ENCODE results near the gene MUC5AC.
"Not testable (repeated sequence)": the region's sequence is repeated elsewhere in the genome, so short reads cannot be mapped to it uniquely, and the experiment has no call there.

Gene MUC5AC

DNA sequence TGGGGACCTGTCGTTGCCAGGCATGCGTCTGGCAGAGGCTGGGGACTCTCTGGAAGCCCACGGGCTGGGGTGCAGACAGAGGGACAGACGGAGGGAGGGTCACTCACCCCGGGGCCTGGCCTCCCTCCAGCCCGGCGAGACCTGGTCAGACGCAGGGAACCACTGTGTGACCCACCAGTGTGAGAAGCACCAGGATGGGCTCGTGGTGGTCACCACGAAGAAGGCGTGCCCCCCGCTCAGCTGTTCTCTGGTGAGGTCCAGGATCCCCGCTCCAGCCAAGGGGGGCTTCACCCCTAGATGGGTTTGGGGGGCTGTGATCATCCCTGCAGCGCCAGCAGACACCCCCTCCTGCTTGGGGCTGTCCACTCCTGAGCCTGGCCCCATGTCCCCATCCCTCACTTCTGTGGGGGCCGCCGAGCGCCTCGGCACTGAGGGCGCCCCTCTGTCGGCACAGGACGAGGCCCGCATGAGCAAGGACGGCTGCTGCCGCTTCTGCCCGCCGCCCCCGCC lies 41.5 kb downstream of the MUC5AC start:
- no peak for DNase-seq

DNA sequence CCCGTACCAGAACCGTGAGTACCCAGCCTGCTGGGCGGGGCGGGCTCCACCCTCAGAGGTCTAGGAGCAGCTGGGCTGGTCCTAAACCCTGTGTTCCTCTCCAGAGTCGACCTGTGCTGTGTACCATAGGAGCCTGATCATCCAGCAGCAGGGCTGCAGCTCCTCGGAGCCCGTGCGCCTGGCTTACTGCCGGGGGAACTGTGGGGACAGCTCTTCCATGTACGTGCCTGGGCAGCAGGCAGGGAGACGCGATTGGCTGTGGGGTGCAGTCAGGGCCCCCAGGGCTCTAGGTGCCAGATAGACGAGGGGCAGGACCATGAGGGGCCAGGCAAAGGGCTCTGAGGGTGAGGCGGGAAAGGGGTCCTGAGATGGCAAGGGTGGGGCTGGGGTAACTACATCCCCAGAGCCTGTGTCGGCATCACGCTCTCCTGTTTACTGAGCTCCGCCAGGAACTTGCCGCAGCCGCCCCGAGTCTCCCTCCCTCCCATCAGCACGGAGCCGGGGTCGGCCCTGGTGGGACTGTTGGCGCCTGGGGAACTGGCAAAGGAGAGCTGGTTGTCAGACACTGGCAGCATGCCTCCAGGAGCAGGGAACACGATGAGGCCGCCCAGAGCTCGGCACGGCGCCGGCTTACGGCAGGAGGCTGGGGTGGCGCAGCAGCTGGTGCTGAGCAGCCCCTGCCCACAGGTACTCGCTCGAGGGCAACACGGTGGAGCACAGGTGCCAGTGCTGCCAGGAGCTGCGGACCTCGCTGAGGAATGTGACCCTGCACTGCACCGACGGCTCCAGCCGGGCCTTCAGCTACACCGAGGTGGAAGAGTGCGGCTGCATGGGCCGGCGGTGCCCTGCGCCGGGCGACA lies 42.2 kb downstream of the MUC5AC start:
- no peak for DNase-seq

DNA sequence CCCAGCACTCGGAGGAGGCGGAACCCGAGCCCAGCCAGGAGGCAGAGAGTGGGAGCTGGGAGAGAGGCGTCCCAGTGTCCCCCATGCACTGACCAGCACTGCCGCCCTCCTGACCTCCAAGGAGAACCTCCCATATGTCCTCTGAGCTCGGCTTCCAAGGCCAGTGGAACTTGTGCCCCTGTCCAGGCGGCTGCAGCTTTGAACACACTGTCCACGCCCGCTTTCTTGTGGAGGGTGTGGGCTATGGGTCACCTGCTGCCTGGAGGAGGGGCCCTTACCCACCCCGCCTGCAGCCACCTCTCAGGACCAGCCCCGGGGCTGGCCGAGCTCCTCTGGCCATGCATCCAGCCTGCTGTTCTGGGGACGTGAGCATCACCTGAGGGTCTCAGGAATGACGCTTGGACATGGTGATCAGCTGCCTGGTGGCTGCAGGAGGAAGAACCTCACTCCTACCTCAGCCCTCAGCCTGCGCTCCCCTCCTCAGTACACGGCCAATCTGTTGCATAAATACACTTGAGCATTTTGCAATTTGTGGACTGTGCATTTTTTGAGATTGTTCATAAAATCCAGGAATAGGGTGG lies 42.9 kb downstream of the MUC5AC start:
- DNase-seq = no peak

DNA sequence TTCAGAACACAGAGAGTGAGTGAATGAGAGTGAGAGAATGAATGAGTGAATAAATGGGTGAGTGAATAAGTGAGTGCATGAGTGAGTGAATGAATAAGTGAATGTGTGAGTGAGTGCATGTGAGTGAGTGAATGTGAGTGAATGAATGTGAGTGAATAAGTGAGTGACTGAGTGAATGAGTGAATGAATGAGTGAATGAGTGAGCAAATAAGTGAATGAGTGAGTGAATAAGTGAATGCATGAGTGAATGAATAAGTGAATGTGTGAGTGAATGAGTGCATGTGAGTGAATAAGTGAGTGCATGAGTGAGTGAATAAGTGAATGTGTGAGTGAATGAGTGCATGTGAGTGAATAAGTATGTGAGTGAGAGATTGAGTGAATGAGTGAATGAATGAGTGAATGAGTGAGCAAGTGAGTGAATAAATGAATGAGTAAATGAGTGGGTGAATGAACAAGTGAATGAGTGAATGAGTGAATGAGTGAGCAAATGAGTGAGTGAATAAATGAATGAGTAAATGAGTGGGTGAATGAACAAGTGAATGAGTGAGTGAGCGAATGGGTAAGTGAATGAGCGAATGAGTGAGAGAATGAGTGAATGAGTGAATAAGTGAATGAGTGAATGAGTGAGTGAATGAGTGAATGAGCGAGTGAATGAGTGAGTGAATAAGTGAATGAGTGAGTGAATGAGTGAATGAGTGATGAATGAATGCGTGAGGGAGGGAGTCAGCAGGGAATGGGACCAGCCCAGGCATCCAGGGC lies 43.8 kb downstream of the MUC5AC start:
- DNase-seq = no peak

DNA sequence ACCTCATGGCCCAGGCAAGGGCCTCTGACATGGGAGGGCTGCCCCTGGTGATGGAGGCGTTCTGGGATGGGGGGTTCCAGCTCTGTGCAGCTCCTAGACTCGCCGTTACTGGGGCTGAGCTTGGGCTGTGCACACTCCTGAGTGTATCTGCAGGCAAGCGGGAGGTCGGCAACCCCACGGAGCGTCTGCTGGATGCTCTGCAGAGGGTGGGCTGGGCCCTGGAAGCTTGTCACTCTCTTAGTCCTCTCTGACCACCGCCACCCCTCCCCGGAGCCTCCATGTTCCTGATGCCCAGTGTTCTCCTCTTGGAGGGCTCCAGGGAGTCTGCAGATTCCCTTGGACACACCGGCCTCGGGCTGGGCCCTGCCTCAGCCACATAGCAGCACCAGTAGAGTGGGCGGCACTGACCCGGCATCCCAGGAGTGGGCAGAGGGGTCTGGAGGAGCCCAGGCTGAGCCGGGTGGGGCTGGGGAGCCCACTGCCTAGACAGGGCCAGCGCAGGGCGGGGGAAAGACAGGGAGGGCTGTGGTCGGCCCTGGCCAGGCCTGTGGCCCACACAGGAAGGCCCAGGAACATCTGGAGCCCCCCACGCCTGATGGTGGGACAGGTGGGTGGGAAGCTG lies 44.5 kb downstream of the MUC5AC start:
- peak; percentile 66 for DNase-seq

DNA sequence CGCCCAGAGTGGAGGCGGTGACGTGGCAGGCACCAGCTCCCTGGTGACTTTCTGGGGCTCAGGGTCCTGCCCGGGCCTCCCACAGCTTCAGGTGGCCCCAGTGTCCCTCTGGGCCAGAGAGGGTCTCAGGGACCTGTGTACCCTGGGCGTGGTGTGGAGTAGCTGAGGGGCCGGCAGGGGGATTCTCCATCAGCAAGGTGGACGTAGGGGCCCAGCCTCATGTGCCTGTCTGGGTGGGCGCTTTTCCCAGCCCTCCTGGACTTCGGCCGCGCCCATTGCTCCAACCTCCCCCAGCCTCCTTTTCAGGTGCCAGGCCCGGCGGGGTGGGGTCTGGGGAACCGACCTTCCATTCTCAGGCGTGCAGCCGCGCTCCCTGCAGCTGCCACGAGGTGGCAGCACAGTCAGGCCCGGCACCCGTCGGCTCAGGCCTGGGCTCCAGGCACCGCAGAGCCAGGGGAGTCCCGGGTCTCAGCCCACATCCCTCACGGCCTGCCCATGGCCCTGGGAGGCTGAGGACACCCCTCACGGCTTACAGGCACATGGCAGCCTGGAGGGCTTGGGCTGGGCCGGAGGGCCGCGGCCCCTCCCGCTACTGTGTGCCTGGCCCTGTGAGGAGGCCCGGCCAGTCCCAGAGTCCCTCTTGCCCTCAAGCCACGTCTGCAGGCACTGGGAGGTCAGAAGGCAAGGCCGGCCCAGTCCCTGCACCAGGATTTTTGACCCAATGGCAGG lies 45.2 kb downstream of the MUC5AC start:
- DNase-seq = peak; percentile 75

DNA sequence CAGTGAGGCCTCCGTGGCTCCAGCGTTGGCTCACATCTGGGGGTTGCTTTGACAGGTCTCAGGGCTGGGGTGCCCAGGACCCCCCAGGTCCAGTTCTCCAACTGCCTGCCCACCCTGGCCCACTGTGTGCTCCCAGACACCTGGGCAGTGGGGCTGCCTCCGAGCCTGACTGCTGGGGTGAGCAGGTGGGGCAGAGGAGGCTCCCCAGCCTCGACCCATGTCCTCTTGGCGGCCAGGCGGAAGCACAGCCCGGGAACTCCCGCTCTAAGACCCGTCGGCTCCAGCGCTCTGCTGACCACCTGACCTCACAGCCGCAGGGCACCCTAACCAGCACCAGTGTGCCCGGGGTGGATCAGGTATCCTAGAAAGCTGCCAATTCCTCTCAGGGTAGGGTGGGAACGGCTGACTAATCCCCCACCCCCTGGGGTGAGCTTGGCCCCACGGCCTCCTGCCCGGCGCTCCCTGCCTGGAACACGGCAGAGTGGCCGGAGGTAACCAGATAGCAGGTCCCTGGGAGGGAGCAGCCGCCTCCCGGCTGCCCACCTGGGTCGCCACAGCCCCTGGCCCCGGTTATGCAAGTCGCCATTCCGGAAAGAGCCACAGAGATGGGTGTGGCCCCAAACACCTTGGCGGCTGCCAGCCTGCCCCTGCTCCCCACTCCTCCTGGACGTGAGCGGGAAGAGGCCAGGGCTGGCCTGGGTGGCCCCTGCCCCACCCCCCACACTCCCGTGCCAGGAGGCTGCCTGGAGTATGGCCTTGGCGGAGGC lies 45.9 kb downstream of the MUC5AC start:
- DNase-seq = no peak

DNA sequence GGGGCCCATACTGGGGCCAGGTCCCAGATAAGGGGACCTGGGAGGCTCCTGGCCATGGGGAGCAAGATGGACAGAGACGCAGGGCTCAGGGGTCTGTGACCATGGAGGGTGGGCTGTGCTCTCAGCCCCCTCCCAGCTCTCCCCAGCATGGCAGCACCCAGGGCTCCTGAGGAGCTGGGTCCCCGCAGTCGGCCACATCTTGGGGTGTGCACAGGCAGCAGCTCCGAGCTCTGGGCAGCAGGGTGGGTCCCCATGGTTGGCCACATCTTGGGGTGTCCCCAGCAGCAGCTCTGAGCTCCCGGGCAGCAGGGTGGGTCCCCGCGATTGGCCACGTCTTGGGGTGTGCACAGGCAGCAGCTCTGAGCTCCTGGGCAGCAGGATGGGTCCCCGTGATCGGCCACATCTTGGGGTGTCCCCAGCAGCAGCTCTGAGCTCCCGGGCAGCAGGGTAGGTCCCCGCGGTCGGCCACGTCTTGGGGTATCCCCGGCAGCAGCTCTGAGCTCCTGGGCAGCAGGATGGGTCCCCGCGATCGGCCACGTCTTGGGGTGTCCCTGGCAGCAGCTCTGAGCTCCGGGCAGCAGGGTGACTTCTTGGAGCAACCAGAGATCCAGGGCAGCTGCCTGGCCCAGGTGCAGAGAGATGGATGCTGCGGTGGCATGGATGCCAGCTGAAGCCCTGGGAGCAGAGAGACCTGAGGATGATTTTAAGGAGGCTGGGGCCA lies 46.8 kb downstream of the MUC5AC start:
- no peak for DNase-seq

DNA sequence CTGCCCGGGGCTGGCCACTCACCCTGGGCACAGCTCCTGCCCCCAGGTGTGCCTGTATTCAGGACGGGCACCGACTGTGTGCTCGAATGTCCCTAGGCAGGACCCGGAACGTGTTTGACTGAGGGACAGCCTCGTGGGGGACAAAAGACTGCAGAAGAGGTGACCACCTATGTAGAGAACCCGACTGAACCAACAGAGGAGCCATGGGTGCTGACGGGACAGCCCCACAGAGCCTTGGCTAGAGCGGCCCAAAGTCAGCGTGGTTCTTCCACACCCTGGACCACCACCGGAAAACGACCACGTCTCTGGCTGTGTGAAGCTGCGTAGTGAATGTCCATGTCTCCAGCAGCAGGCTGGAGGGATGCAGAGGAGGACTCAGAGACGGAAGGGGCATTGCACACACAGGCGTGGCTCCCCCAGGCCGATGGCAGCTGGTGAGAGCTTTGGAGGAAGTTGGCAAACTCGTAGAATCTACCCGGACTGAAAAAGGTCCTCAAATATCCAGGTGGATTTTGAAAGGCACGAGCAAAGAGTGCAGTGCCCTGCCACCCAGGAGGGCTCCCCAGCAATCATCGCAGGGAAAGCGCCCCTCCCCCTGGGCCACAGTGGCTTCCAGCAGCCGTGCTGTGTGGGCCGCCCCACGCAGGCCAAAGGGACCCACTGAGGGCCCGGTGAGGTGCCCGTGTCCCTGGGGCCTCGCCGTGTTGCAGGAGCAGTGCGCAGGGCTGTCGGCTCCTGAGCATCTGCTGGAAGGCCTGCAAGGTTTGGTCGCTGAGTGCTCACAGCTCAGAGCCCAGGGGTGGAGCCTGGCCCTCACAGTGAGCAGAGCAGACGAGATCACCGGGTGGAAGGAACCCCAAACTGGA lies 47.6 kb downstream of the MUC5AC start:
- DNase-seq = no peak

DNA sequence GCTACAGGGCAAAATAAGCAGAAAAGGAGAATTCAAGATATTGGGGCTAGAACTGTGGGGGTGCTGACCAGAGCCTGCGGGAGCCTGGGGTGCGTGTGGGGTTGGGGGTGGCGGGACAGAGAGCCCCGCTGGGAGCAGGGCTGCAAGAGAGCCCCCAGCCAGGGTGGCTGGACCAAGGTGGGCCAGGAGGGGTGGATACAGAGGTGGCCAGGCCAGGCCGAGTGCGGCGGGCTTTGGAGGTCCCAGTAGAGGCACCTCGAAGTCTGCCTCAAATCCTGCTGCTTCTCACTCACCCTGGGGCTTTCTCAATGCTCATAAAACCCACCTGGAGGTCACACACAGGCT lies 48.2 kb downstream of the MUC5AC start:
- DNase-seq = no peak

DNA sequence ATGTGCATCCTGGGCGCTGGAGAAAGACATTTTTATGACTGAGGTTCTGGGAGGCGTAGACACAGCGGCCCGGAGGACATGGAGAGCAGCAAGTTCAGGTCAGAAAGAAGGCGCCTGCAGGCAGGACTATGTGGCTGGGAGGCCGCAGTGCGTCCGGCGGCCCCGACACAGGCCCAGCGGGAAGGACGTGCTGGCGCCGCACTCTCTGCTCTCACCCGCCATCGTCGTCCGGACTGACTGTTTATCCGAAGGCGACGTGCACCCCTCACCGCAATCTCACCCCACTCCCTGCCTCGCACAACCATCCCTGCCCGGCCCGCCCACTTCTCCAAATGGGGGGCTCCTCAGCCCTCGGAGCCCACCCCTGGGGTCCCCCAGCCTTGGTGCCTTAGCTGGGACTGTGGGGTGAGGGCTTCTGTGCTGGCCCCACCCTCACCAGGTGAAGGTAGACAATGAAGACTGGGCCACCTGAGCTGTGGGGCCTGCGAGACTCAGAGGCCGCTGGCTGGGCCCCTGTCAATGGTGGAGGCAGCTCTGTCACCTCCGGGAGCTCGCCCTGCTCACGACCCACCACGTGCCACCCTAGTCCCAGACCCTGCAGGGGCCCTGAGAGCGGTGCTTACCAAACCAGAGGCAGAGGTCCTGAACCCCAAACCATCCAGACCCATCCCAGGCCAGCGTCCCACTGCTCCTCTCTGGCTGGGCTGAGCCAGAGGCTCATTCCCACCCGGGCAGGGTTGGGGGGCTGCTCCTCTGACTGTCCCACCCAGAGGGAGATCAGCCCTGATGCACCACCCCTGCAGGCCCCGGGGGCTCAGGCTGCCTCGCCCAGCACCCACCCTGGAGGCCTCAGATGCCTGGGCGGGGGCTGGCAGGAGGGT lies 48.9 kb downstream of the MUC5AC start:
- DNase-seq = no peak

DNA sequence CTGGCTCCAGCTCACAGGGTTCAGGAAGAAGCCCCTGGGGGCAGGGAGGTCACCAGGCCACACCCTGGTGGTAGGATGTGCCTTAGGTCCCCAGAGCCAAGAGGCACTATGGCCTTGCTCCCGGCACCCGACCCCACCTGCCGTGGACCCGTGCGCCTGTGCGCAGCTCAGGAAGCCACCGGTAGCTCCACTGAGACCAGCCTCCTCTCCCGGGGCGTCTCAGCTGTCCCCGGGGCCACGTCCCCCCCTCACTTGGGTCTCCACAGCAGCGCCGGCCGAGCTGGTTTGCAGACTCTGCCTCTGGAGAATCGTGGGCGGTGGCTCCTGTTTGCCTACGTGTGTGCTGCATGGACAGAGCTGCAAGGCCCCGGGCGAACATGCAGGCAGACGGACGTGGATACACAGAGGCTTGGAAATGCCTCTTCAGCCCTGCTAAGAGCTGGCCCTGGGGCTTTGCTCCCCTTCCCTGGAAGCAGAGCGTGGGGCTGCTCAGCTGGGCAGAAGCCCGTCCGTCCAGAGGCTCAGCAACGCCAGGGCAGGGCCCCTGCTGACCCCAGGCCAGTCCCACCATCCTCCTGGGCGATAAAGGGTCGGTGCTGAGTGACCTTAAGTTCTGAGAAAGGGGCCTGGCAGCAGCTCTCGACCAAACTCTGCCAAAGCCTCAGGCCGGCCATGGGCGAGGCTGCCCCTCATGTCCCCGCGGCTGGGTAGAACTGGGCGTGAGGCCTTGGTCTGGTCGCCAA lies 49.8 kb downstream of the MUC5AC start:
- no peak for DNase-seq

DNA sequence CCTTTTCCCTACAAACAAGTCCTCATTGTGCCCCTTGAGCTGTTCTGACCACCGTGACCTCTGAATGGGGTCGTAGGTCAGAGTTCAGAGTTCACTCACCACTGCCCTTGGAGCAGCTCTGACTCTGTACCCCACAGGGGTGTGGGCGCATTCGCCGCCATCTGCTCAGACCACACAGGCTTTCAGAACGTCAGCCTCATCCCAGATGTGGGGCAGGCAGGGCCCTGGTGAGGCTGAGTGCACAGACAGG lies 50.3 kb downstream of the MUC5AC start:
- no peak for DNase-seq

DNA sequence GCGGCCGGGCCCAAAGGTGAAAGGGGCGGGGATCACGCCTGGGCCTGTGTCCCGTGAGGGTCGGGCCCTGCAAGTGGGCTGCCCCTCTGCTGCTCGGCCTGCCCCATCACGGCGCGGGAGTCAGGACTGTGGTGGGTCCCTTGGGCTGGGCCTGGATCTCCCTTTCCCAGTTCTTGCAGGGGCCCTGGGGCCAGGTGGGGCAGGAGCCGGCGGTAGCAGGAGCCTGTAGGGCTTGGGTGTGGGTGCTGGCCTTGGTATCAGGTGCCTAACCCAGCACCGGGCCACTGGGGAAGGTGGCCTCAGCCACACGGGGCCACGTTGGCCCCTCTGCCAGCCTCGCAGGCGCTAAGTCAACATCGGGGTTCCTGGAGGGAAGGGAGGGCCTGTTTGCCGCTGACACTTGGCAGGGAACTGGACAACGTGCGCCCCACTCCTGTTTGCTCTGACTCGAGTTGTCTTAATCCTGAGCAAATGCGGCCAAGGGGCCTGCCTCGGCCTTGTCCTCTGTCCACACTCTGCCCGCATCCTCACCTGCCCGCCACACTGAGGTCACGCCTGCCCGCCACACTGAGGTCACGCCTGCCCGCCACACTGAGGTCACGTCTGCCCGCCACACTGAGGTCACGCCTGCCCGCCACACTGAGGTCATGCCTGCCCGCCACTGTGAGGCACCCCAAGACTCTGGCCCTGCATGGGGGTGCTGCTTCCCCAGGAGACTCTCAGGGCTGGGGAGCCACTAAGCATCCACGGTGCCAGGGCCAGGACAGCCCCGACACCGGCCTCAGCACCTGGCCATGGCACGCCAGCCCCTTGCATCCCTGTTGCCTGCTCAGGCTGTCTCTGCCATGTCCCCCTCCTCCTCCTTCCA lies 50.9 kb downstream of the MUC5AC start:
- DNase-seq = no peak

DNA sequence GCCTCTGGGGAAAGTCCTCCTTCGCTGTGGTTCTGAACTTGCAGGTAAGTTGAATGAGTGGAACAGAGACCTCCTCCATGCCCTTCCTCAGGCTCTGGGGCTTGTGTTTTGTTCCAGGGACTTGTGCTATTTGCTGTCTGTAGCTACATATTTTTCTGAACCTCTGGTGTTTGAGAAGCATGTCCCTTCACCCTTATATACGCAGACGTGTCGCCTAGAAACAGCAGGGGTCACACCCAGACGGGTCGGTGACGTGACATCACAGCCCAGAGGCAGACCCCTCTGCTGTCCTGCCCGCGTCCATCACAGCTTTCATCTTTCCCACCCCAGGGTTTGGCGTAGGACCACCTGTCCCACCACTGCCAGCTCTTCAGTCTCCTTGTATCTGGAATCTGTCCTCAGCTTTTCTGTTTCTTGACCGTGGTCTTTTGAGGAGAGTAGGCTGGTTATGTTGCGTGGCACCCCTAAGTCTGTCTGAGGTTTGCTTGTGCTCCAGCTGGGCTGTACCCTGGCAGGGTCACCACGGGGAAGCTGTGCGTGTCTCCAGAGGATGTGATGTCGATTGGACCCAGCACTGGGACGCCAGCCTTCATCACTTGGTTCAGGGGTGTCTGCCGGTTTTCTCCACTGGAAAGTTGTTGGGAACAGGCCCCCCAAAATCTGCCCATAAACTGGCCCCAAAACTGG lies 51.8 kb downstream of the MUC5AC start:
- no peak for DNase-seq

DNA sequence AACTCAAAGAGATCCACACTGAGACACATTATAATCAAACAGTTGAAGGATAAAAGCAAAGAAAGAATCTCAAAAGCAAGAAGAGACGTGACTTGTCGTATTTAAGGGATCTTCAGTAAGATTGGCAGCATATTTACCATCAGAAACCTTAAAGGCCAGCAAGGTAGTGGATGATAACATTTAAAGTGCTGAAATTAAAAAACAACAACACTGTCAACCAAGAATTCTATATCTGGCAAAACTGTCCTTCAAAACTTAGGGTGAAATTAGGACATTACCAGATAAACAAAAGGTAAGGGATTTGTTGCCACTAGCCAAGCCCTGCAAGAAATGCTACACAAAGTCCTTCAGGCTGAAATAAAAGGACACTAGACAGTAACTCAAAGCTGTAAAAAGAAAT lies 54.1 kb downstream of the MUC5AC start:
- no peak for DNase-seq

DNA sequence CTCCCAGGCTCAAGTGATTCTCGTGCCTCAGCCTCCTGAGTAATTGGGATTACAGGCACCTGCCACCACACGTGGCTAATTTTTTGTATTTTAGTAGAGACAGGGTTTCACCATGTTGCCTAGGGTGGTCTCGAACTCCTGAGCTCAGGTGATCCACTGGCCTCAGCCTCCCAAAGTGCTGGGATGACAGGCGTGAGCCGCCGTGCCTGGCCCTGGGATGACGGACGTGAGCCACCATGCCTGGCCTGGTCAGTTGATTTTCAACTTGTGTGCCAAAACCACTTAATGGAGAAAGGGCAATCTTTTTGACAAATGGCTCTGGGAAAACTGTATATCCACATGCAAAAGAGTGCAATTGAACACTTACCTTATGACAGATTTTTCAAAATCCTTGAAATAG lies 58.1 kb downstream of the MUC5AC start:
- DNase-seq = not testable (repeated sequence)
